Neuronal stem cell (in vitro differentiated cells): ENCODE measurements around the gene CYBA.

Source experiments
- DNase-seq: peaks from one replicate; pipeline ENCODE4 v3.0.0-alpha.2; 2013; ENCODE audit warnings: low spot score
- H2AFZ ChIP-seq: one replicate; pipeline ENCODE4 v1.6.1; 2013; ENCODE audit warnings: mild to moderate bottlenecking, low read length, inconsistent platforms
- H2AK5ac ChIP-seq: 2 replicates; pipeline ENCODE4 v1.6.1; 2013; ENCODE audit warnings: low read depth, mild to moderate bottlenecking, inconsistent platforms, low read length, moderate library complexity, mixed read lengths
- H2BK120ac ChIP-seq: 2 replicates; pipeline ENCODE4 v1.6.1; 2013; ENCODE audit warnings: low read depth, mild to moderate bottlenecking, inconsistent platforms, low read length, moderate library complexity, mixed read lengths
- H2BK12ac ChIP-seq: one replicate; pipeline ENCODE4 v1.6.1; 2013; ENCODE audit warnings: low read length, inconsistent platforms
- H2BK15ac ChIP-seq: 2 replicates; pipeline ENCODE4 v1.6.1; 2013; ENCODE audit warnings: mild to moderate bottlenecking, low read length, inconsistent platforms, mixed read lengths
- H2BK5ac ChIP-seq: one replicate; pipeline ENCODE4 v1.6.1; 2013; ENCODE audit warnings: inconsistent platforms, mild to moderate bottlenecking, low read length, moderate library complexity
- H3K14ac ChIP-seq: one replicate; pipeline ENCODE4 v1.6.1; 2013; ENCODE audit warnings: low read length, inconsistent platforms
- H3K18ac ChIP-seq: 2 replicates; pipeline ENCODE4 v1.6.1; 2013; ENCODE audit warnings: low read length, inconsistent platforms
- H3K23ac ChIP-seq: 2 replicates; pipeline ENCODE4 v1.6.1; 2013; ENCODE audit warnings: low read depth, mild to moderate bottlenecking, mixed read lengths, low read length, inconsistent platforms; ENCODE audit not compliant: poor library complexity
- H3K27ac ChIP-seq: replicated peaks from 3 replicates; pipeline ENCODE4 v1.5.1; 2013; ENCODE audit warnings: low read length, inconsistent platforms
- H3K27me3 ChIP-seq, 3 experiments: 2 replicates each; pipeline ENCODE4 v1.6.1; 2013; ENCODE audit warnings: low read length in 3 of 3, mild to moderate bottlenecking in 2 of 3, inconsistent platforms in 1 of 3, low read depth in 1 of 3, mixed read lengths in 1 of 3, moderate library complexity in 1 of 3; ENCODE audit not compliant: control insufficient read depth in 3 of 3, insufficient read depth in 3 of 3
- H3K36me3 ChIP-seq, 2 donors: replicated peaks in 1 of 2; 2 replicates each; pipeline ENCODE4 v1.6.1; 2013; ENCODE audit warnings: low read length in 2 of 2; ENCODE audit not compliant: control insufficient read depth in 2 of 2, insufficient read depth in 2 of 2
- H3K4ac ChIP-seq: 2 replicates; pipeline ENCODE4 v1.6.1; 2013; ENCODE audit warnings: inconsistent platforms, mild to moderate bottlenecking, low read length, moderate library complexity
- H3K4me1 ChIP-seq, 2 donors: 1 replicate in 1 of 2; 2 replicates in 1 of 2; pipeline ENCODE4 v1.6.1; 2013; ENCODE audit warnings: low read length in 2 of 2, low read depth in 1 of 2; ENCODE audit not compliant: control insufficient read depth in 2 of 2, insufficient read depth in 1 of 2
- H3K4me2 ChIP-seq: one replicate; pipeline ENCODE4 v1.6.1; 2013; ENCODE audit warnings: mild to moderate bottlenecking, low read length, inconsistent platforms; ENCODE audit not compliant: insufficient read depth, poor library complexity, severe bottlenecking
- H3K4me3 ChIP-seq, 2 donors: 2 replicates each; pipeline ENCODE4 v1.5.1; 2013; ENCODE audit warnings: low read length in 2 of 2, mild to moderate bottlenecking in 2 of 2, inconsistent platforms in 1 of 2, moderate library complexity in 1 of 2
- H3K79me1 ChIP-seq: one replicate; pipeline ENCODE4 v1.6.1; 2013; ENCODE audit warnings: low read depth, mild to moderate bottlenecking, inconsistent platforms, low read length, moderate library complexity
- H3K9ac ChIP-seq: one replicate; pipeline ENCODE4 v1.6.1; 2013; ENCODE audit warnings: mild to moderate bottlenecking, low read depth, low read length, inconsistent platforms; ENCODE audit not compliant: poor library complexity
- H3K9me3 ChIP-seq, 2 donors: replicated peaks in 1 of 2; 2 replicates each; pipeline versions ENCODE3 to v1.6.1; 2013; ENCODE audit warnings: low read length in 2 of 2, mild to moderate bottlenecking in 2 of 2, inconsistent platforms in 1 of 2, low read depth in 1 of 2, mixed read lengths in 1 of 2, moderate library complexity in 1 of 2; ENCODE audit not compliant: control insufficient read depth in 2 of 2, insufficient read depth in 1 of 2
- H4K8ac ChIP-seq: one replicate; pipeline ENCODE4 v1.6.1; 2013; ENCODE audit warnings: low read depth, mild to moderate bottlenecking, inconsistent platforms, low read length, moderate library complexity
- H4K91ac ChIP-seq: one replicate; pipeline ENCODE4 v1.6.1; 2013; ENCODE audit warnings: low read length, low read depth, mild to moderate bottlenecking, inconsistent platforms; ENCODE audit not compliant: poor library complexity
- WGBS, 2 donors: extraction: QIAGEN DNeasy Blood & Tissue Kit; methylation state at CpG; one replicate each; pipeline ENCODE4 v1.1.7; 2013; ENCODE audit warnings: missing lambda C conversion rate in 2 of 2, mixed read lengths in 1 of 2; ENCODE audit not compliant: insufficient read length in 2 of 2, insufficient replicate concordance in 1 of 2; ENCODE audit errors: extremely low coverage in 2 of 2; 5-methylcytosine and 5-hydroxymethylcytosine counted together

Gene CYBA

DNA sequence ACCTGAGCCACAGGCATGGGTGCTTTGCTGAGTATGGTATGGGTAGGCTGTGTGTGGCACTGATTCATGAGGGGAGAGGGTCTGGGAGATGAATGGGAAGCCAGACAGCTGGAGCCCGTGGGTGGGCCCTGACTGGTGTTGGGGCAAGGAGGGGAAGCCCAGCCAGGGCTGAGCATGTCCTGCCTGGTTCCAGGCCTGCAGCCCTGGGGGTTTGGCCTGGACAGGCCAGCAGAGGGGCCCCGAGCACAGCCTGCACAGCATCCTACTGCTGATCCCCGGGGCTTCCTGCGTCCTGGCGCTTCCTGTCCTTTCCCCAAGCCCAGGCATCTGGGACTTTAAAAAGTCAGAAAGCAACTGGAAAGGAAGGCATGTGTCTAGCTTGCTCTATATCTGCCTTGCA is 16.6 kb upstream of the CYBA start:
- Histone ChIP-seq H3K9me3 (no peaks in the 10 kb centered on the region), H4K91ac (no peak overlapping the region), H2AFZ (no peak overlapping the region), H2BK15ac (no peak overlapping the region), H2BK5ac (peak overlapping the region; percentile 90), H3K23ac (peak overlapping the region; percentile 34), H2BK12ac (no peak overlapping the region), H3K9ac (peak overlapping the region; percentile 44), H3K18ac (no peak overlapping the region), H3K36me3 (peaks cover 2 to 19% of the 10 kb centered on the region in 2 donors), H2BK120ac (no peak overlapping the region), H3K4me1 (peaks cover under 1 to 3% of the 10 kb centered on the region in 2 donors), H3K27me3 (no peaks in the 10 kb centered on the region), H3K27ac (peak overlapping the region; percentile 30), H2AK5ac (no peak overlapping the region), H3K79me1 (peaks cover 9% of the 10 kb centered on the region), H3K4ac (no peak overlapping the region), H3K4me3 (no peak overlapping the region), H3K14ac (no peak overlapping the region), H3K4me2 (no peak overlapping the region), H4K8ac (no peak overlapping the region)
- WGBS, 2 donors: no CpG with 5 or more reads among the region's 5 CpGs
- DNase-seq: no peak

DNA sequence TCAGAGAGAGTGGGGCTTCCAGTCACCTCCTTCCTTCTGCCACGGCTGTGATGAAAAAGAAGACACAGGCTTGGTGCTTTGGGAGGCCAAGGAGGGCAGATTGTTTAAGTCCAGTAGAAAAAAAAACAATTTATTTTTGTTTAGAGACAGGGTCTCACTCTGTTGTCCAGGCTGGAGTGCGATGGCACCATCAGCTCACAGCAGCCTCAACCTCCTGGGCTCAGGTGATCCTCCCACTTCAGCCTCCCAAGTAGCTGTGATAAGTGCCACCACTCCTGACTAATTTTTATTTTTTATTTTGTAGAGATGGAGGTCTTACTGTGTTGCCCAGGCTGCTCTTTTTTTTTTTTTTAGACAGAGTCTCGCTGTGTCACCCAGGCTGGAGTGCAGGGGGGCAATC is 14.7 kb upstream of the CYBA start:
- Histone ChIP-seq H3K4me2 (no peak overlapping the region), H2BK15ac (no peak overlapping the region), H2BK12ac (no peak overlapping the region), H3K9ac (no peak overlapping the region), H3K4me1 (peaks cover 5 to 6% of the 10 kb centered on the region in 2 donors), H3K4me3 (no peak overlapping the region), H3K27ac (no peak overlapping the region), H2BK120ac (no peak overlapping the region), H3K18ac (no peak overlapping the region), H2AK5ac (no peak overlapping the region), H2AFZ (no peak overlapping the region), H3K14ac (no peak overlapping the region), H4K8ac (no peak overlapping the region), H2BK5ac (no peak overlapping the region), H3K4ac (no peak overlapping the region), H3K36me3 (peaks cover 2 to 26% of the 10 kb centered on the region in 2 donors), H3K79me1 (peaks cover 11% of the 10 kb centered on the region), H4K91ac (no peak overlapping the region), H3K23ac (no peak overlapping the region), H3K27me3 (no peaks in the 10 kb centered on the region), H3K9me3 (no peaks in the 10 kb centered on the region)
- no CpG with 5 or more reads among the region's 3 CpGs for WGBS, 2 donors
- DNase-seq: no peak

DNA sequence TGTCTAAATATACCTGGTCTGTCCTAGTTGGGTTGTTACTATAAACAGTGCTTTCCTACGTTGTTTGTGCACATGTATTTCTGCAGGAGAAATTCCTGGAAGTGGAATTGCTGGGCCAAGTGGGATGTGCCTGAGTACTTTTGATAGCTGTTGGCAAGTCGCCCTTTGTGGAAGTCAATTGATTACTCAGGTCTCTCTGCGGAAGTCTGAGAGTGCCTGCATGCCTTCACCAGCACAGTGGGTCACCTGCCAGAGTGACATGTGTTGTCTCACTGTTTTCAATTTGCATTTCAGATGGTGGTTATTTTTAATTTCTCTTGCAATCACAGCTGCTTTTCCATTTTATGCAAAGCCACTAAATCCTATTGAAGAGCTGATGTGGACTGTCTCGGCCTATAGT is 14.3 kb upstream of the CYBA start:
- H3K27me3 ChIP-seq: no peaks in the 10 kb centered on the region
- no peak overlapping the region for H2BK120ac ChIP-seq
- H3K4me2 ChIP-seq: no peak overlapping the region
- WGBS, 2 donors: no CpG with 5 or more reads among the region's 4 CpGs
- H3K18ac ChIP-seq: no peak overlapping the region
- H3K4me3 ChIP-seq: no peak overlapping the region
- H3K36me3 ChIP-seq: peaks cover 2 to 30% of the 10 kb centered on the region in 2 donors
- DNase-seq: no peak
- peaks cover 5 to 6% of the 10 kb centered on the region in 2 donors for H3K4me1 ChIP-seq
- no peaks in the 10 kb centered on the region for H3K9me3 ChIP-seq
- H4K91ac ChIP-seq: no peak overlapping the region
- H3K4ac ChIP-seq: no peak overlapping the region
- H2AK5ac ChIP-seq: no peak overlapping the region
- no peak overlapping the region for H3K9ac ChIP-seq
- no peak overlapping the region for H2AFZ ChIP-seq
- no peak overlapping the region for H4K8ac ChIP-seq
- peaks cover 12% of the 10 kb centered on the region for H3K79me1 ChIP-seq
- H2BK12ac ChIP-seq: no peak overlapping the region
- no peak overlapping the region for H2BK5ac ChIP-seq
- no peak overlapping the region for H3K14ac ChIP-seq
- no peak overlapping the region for H2BK15ac ChIP-seq
- H3K27ac ChIP-seq: no peak overlapping the region
- H3K23ac ChIP-seq: no peak overlapping the region

DNA sequence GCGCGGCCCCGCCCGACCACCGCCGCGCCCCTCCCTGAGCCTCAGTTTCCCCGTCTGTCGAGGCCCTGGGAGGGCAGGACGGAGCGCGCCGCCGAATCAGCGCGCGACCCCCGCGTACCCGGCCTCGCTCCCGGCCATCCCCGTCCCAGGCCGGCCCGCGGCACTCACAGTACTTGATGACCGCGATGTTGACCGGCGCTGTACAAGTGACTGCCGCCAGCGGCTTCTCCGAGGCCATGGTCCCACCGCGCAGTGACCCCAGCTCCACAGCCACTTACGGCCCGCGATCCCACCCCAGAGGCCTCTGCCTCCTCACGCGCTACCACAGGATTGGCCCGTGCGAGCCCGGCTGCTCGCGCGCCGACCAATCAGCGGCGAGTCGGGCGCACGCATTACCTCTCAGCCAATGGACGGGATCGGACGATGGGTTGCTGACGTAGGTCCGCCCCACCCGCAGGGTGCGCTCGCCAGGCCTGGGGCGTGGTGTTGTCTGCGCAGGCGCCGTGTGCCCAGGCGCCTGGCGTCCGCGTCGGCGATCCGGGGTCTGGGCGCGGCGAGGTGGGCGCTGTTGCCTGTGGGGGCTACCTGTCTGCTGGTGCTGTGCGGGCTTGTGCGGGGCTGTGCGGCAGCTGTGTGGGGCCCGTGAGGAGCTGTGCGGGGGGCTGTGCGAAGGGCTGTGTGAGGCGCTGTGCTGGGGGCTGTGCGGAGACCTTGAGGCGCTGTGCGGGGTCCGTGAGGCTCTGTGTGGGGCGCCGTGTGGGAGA is 12.2 kb upstream of the CYBA start, which contains the start of gene MVD:
MVD (minus strand) TSS at position 249 of the 764 bp plus-strand sequence; CDS start at position 238, 11 bp downstream.
- peak within 1 kb of the TSS; percentile 75 to 95 for H3K4me3 ChIP-seq
- peak within 1 kb of the TSS; percentile 92 for H2BK15ac ChIP-seq
- peak within 1 kb of the TSS; percentile 1 for H2BK12ac ChIP-seq
- peak within 1 kb of the TSS; percentile 89 for H3K4me2 ChIP-seq
- H2AFZ ChIP-seq: peak within 1 kb of the TSS; percentile 89
- peak within 1 kb of the TSS; percentile 99 for H3K14ac ChIP-seq
- H3K27ac ChIP-seq: peak within 1 kb of the TSS; percentile 64
- H4K8ac ChIP-seq: no peak within 1 kb of the TSS
- H3K79me1 ChIP-seq: peaks cover 23% of the 10 kb centered on the region
- peaks cover 6 to 8% of the 10 kb centered on the region in 2 donors for H3K4me1 ChIP-seq
- H2BK120ac ChIP-seq: no peak within 1 kb of the TSS
- no peak within 1 kb of the TSS for H4K91ac ChIP-seq
- H3K23ac ChIP-seq: peak within 1 kb of the TSS; percentile 99
- H2BK5ac ChIP-seq: peak within 1 kb of the TSS; percentile 87
- no peaks in the 10 kb centered on the region for H3K9me3 ChIP-seq
- no CpG with 5 or more reads among the region's 88 CpGs for WGBS, 2 donors
- H3K18ac ChIP-seq: peak within 1 kb of the TSS; percentile 93
- DNase-seq: peak; percentile 98
- no peak within 1 kb of the TSS for H3K4ac ChIP-seq
- peaks cover 11 to 48% of the 10 kb centered on the region in 2 donors for H3K36me3 ChIP-seq
- H2AK5ac ChIP-seq: peak within 1 kb of the TSS; percentile 90
- peak within 1 kb of the TSS; percentile 95 for H3K9ac ChIP-seq
- H3K27me3 ChIP-seq: no peaks in the 10 kb centered on the region
